Measurements from ENCODE around the gene SLC25A33.

Gene SLC25A33

GRCh38 chr1:9520411-9520810 lies 18.9 kb upstream of the SLC25A33 start:
- DNase-seq, result no peak
- TF ChIP-seq POLR2A (IDR thresholded peaks at IDR 0.05; ENCODE audit: low read length) (no peak), GATA1 (IDR thresholded peaks at IDR 0.05; ENCODE audit: low read depth, low read length) (no peak)

GRCh38 chr1:9529190-9529589 lies 10.1 kb upstream of the SLC25A33 start:
- peak in 1 of 2 experiments; percentile 42 for DNase-seq
- no peak for TF ChIP-seq POLR2A (IDR thresholded peaks at IDR 0.05; ENCODE audit: low read length)
- no peak for TF ChIP-seq GATA1 (IDR thresholded peaks at IDR 0.05; ENCODE audit: low read depth, low read length)

GRCh38 chr1:9530320-9530719 lies 8.9 kb upstream of the SLC25A33 start:
- no peak for DNase-seq
- TF ChIP-seq GATA1 (IDR thresholded peaks at IDR 0.05; ENCODE audit: low read depth, low read length) (no peak), POLR2A (IDR thresholded peaks at IDR 0.05; ENCODE audit: low read length) (no peak)

- DNase-seq, result no peak
- TF ChIP-seq POLR2A (IDR thresholded peaks at IDR 0.05; ENCODE audit: low read length) (no peak), GATA1 (IDR thresholded peaks at IDR 0.05; ENCODE audit: low read depth, low read length) (no peak)
These were observed 4.3 kb upstream of the SLC25A33 start for GRCh38 chr1:9534953-9535352.

- no peak for DNase-seq
- TF ChIP-seq POLR2A (IDR thresholded peaks at IDR 0.05; ENCODE audit: low read length), result no peak
- TF ChIP-seq GATA1 (IDR thresholded peaks at IDR 0.05; ENCODE audit: low read depth, low read length), result no peak
These were observed 3.0 kb upstream of the SLC25A33 start for GRCh38 chr1:9536301-9536700.

GRCh38 chr1:9537863-9538668 lies 1.2 kb upstream of the SLC25A33 start:
- no peak for TF ChIP-seq GATA1 (IDR thresholded peaks at IDR 0.05; ENCODE audit: low read depth, low read length)
- no peak for TF ChIP-seq POLR2A (IDR thresholded peaks at IDR 0.05; ENCODE audit: low read length)
- no peak for DNase-seq

- TF ChIP-seq GATA1 (IDR thresholded peaks at IDR 0.05; ENCODE audit: low read depth, low read length) (no peak), POLR2A (IDR thresholded peaks at IDR 0.05; ENCODE audit: low read length) (no peak)
- DNase-seq, result no peak
These were observed 548 bp upstream of the SLC25A33 start for GRCh38 chr1:9538669-9539164.

- TF ChIP-seq POLR2A (IDR thresholded peaks at IDR 0.05; ENCODE audit: low read length), result no peak
- no peak for TF ChIP-seq GATA1 (IDR thresholded peaks at IDR 0.05; ENCODE audit: low read depth, low read length)
- DNase-seq, result peak; percentile 66 to 83
These were observed 725 bp downstream of the SLC25A33 start for GRCh38 chr1:9539829-9540550.

GRCh38 chr1:9542430-9542829 lies 3.2 kb downstream of the SLC25A33 start:
- peak; percentile 32 to 39 for DNase-seq
- no peak for TF ChIP-seq GATA1 (IDR thresholded peaks at IDR 0.05; ENCODE audit: low read depth, low read length)
- no peak for TF ChIP-seq POLR2A (IDR thresholded peaks at IDR 0.05; ENCODE audit: low read length)

GRCh38 chr1:9544926-9545325 lies 5.7 kb downstream of the SLC25A33 start:
- no peak for DNase-seq
- TF ChIP-seq POLR2A (IDR thresholded peaks at IDR 0.05; ENCODE audit: low read length) (no peak), GATA1 (IDR thresholded peaks at IDR 0.05; ENCODE audit: low read depth, low read length) (no peak)

GRCh38 chr1:9549955-9550546 lies 10.8 kb downstream of the SLC25A33 start:
- no peak for DNase-seq
- no peak for TF ChIP-seq GATA1 (IDR thresholded peaks at IDR 0.05; ENCODE audit: low read depth, low read length)
- TF ChIP-seq POLR2A (IDR thresholded peaks at IDR 0.05; ENCODE audit: low read length), result no peak

- DNase-seq, result no peak
- TF ChIP-seq POLR2A (IDR thresholded peaks at IDR 0.05; ENCODE audit: low read length) (no peak), GATA1 (IDR thresholded peaks at IDR 0.05; ENCODE audit: low read depth, low read length) (no peak)
These were observed 12.7 kb downstream of the SLC25A33 start for GRCh38 chr1:9551984-9552383.

GRCh38 chr1:9553736-9554144 lies 14.5 kb downstream of the SLC25A33 start:
- no peak for DNase-seq
- TF ChIP-seq GATA1 (IDR thresholded peaks at IDR 0.05; ENCODE audit: low read depth, low read length) (no peak), POLR2A (IDR thresholded peaks at IDR 0.05; ENCODE audit: low read length) (no peak)

GRCh38 chr1:9555942-9556341 lies 16.7 kb downstream of the SLC25A33 start:
- TF ChIP-seq POLR2A (IDR thresholded peaks at IDR 0.05; ENCODE audit: low read length) (no peak), GATA1 (IDR thresholded peaks at IDR 0.05; ENCODE audit: low read depth, low read length) (no peak)
- no peak for DNase-seq
